ENCODE results near the gene CNR1. TPM values are rescaled to one million over a fixed set of nuclear protein-coding genes. Genes with fewer than 3 reads are reported as not detected.

CNR1 gene
- total RNA-seq, 1 experiment from 2014 or later, result 0.48 TPM

DNA sequence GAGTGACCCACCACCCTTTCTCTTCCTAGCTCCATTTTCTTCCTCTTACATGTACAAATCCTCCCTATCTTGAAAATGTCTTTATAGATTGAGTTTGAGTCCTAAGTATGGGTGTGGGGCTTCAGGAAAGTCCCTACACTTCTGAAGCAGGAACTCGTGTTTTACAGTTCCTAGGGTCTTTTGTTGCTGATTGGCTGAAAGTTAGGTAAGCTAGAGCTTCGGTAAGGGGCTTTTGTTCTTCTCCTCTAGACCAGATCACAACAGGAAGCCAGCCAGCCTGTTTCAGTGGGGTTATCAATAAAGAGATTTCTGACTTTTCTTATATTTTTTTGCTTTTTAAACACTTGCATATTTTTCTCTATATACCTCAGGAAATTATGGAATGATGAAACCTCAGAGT, 51.3 kb downstream of the CNR1 start:
- no peak; the same call in 1 of the 2 replicates for ATAC-seq
- Mint-ChIP-seq H3K27me3 (ENCODE audit: low read depth) (no peaks in the 10 kb centered on the region), H3K27ac (no peak overlapping the region), H3K4me3 (no peak overlapping the region), H3K36me3 (no peaks in the 10 kb centered on the region), H3K4me1 (peaks cover 9% of the 10 kb centered on the region), H3K9me3 (peaks cover 4% of the 10 kb centered on the region; the same call in 1 of the 2 replicates)
- DNase-seq (ENCODE audit: low spot score), result no peak
- ChIA-PET POLR2A (no interaction called here), CTCF (no interaction called here)
- TF ChIP-seq FOXK1 (CRISPR knock-in tag; IDR thresholded peaks at IDR 0.05) (no peak), ZNF232 (CRISPR knock-in tag; IDR thresholded peaks at IDR 0.05) (no peak), GABPB1 (CRISPR knock-in tag; IDR thresholded peaks at IDR 0.05) (no peak), ETV6 (CRISPR knock-in tag; IDR thresholded peaks at IDR 0.05) (no peak), MXD4 (CRISPR knock-in tag; IDR thresholded peaks at IDR 0.05; ENCODE audit: borderline replicate concordance) (no peak), ZNF416 (CRISPR knock-in tag; IDR thresholded peaks at IDR 0.05) (no peak), CBFB (CRISPR knock-in tag; IDR thresholded peaks at IDR 0.05; ENCODE audit: low read depth) (no peak), SP1 (CRISPR knock-in tag; conservative IDR thresholded peaks at IDR 0.05) (no peak), CREB1 (CRISPR knock-in tag; IDR thresholded peaks at IDR 0.05) (no peak), TEAD4 (CRISPR knock-in tag; IDR thresholded peaks at IDR 0.05) (no peak), NFATC4 (CRISPR knock-in tag; IDR thresholded peaks at IDR 0.05) (no peak), ATF1 (CRISPR knock-in tag; IDR thresholded peaks at IDR 0.05) (no peak)
- TF ChIP-seq, protein P1, sequence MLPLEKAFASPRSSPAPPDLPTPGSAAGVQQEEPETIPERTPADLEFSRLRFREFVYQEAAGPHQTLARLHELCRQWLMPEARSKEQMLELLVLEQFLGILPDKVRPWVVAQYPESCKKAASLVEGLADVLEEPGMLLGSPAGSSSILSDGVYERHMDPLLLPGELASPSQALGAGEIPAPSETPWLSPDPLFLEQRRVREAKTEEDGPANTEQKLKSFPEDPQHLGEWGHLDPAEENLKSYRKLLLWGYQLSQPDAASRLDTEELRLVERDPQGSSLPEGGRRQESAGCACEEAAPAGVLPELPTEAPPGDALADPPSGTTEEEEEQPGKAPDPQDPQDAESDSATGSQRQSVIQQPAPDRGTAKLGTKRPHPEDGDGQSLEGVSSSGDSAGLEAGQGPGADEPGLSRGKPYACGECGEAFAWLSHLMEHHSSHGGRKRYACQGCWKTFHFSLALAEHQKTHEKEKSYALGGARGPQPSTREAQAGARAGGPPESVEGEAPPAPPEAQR (CRISPR knock-in tag; IDR thresholded peaks at IDR 0.05), result no peak
- TF ChIP-seq, protein P2, sequence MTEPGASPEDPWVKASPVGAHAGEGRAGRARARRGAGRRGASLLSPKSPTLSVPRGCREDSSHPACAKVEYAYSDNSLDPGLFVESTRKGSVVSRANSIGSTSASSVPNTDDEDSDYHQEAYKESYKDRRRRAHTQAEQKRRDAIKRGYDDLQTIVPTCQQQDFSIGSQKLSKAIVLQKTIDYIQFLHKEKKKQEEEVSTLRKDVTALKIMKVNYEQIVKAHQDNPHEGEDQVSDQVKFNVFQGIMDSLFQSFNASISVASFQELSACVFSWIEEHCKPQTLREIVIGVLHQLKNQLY (CRISPR knock-in tag; IDR thresholded peaks at IDR 0.05), result no peak
- TF ChIP-seq, protein P3, sequence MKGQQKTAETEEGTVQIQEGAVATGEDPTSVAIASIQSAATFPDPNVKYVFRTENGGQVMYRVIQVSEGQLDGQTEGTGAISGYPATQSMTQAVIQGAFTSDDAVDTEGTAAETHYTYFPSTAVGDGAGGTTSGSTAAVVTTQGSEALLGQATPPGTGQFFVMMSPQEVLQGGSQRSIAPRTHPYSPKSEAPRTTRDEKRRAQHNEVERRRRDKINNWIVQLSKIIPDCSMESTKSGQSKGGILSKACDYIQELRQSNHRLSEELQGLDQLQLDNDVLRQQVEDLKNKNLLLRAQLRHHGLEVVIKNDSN (CRISPR knock-in tag; IDR thresholded peaks at IDR 0.05), result no peak
- TF ChIP-seq, protein P4, sequence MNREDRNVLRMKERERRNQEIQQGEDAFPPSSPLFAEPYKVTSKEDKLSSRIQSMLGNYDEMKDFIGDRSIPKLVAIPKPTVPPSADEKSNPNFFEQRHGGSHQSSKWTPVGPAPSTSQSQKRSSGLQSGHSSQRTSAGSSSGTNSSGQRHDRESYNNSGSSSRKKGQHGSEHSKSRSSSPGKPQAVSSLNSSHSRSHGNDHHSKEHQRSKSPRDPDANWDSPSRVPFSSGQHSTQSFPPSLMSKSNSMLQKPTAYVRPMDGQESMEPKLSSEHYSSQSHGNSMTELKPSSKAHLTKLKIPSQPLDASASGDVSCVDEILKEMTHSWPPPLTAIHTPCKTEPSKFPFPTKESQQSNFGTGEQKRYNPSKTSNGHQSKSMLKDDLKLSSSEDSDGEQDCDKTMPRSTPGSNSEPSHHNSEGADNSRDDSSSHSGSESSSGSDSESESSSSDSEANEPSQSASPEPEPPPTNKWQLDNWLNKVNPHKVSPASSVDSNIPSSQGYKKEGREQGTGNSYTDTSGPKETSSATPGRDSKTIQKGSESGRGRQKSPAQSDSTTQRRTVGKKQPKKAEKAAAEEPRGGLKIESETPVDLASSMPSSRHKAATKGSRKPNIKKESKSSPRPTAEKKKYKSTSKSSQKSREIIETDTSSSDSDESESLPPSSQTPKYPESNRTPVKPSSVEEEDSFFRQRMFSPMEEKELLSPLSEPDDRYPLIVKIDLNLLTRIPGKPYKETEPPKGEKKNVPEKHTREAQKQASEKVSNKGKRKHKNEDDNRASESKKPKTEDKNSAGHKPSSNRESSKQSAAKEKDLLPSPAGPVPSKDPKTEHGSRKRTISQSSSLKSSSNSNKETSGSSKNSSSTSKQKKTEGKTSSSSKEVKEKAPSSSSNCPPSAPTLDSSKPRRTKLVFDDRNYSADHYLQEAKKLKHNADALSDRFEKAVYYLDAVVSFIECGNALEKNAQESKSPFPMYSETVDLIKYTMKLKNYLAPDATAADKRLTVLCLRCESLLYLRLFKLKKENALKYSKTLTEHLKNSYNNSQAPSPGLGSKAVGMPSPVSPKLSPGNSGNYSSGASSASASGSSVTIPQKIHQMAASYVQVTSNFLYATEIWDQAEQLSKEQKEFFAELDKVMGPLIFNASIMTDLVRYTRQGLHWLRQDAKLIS (CRISPR knock-in tag; IDR thresholded peaks at IDR 0.05; ENCODE audit: borderline replicate concordance), result no peak
- TF ChIP-seq, protein P5, sequence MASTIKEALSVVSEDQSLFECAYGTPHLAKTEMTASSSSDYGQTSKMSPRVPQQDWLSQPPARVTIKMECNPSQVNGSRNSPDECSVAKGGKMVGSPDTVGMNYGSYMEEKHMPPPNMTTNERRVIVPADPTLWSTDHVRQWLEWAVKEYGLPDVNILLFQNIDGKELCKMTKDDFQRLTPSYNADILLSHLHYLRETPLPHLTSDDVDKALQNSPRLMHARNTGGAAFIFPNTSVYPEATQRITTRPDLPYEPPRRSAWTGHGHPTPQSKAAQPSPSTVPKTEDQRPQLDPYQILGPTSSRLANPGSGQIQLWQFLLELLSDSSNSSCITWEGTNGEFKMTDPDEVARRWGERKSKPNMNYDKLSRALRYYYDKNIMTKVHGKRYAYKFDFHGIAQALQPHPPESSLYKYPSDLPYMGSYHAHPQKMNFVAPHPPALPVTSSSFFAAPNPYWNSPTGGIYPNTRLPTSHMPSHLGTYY (CRISPR knock-in tag; IDR thresholded peaks at IDR 0.05), result no peak
- TF ChIP-seq, protein P6, sequence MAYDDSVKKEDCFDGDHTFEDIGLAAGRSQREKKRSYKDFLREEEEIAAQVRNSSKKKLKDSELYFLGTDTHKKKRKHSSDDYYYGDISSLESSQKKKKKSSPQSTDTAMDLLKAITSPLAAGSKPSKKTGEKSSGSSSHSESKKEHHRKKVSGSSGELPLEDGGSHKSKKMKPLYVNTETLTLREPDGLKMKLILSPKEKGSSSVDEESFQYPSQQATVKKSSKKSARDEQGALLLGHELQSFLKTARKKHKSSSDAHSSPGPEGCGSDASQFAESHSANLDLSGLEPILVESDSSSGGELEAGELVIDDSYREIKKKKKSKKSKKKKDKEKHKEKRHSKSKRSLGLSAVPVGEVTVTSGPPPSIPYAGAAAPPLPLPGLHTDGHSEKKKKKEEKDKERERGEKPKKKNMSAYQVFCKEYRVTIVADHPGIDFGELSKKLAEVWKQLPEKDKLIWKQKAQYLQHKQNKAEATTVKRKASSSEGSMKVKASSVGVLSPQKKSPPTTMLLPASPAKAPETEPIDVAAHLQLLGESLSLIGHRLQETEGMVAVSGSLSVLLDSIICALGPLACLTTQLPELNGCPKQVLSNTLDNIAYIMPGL (CRISPR knock-in tag; IDR thresholded peaks at IDR 0.05), result no peak
- TF ChIP-seq, protein P7, sequence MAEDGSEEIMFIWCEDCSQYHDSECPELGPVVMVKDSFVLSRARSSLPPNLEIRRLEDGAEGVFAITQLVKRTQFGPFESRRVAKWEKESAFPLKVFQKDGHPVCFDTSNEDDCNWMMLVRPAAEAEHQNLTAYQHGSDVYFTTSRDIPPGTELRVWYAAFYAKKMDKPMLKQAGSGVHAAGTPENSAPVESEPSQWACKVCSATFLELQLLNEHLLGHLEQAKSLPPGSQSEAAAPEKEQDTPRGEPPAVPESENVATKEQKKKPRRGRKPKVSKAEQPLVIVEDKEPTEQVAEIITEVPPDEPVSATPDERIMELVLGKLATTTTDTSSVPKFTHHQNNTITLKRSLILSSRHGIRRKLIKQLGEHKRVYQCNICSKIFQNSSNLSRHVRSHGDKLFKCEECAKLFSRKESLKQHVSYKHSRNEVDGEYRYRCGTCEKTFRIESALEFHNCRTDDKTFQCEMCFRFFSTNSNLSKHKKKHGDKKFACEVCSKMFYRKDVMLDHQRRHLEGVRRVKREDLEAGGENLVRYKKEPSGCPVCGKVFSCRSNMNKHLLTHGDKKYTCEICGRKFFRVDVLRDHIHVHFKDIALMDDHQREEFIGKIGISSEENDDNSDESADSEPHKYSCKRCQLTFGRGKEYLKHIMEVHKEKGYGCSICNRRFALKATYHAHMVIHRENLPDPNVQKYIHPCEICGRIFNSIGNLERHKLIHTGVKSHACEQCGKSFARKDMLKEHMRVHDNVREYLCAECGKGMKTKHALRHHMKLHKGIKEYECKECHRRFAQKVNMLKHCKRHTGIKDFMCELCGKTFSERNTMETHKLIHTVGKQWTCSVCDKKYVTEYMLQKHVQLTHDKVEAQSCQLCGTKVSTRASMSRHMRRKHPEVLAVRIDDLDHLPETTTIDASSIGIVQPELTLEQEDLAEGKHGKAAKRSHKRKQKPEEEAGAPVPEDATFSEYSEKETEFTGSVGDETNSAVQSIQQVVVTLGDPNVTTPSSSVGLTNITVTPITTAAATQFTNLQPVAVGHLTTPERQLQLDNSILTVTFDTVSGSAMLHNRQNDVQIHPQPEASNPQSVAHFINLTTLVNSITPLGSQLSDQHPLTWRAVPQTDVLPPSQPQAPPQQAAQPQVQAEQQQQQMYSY (CRISPR knock-in tag; IDR thresholded peaks at IDR 0.05), result no peak
- TF ChIP-seq, protein P8, sequence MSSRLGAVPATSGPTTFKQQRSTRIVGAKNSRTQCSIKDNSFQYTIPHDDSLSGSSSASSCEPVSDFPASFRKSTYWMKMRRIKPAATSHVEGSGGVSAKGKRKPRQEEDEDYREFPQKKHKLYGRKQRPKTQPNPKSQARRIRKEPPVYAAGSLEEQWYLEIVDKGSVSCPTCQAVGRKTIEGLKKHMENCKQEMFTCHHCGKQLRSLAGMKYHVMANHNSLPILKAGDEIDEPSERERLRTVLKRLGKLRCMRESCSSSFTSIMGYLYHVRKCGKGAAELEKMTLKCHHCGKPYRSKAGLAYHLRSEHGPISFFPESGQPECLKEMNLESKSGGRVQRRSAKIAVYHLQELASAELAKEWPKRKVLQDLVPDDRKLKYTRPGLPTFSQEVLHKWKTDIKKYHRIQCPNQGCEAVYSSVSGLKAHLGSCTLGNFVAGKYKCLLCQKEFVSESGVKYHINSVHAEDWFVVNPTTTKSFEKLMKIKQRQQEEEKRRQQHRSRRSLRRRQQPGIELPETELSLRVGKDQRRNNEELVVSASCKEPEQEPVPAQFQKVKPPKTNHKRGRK (CRISPR knock-in tag; IDR thresholded peaks at IDR 0.05; ENCODE audit: borderline replicate concordance), result no peak

All from WTC11 (cell line).